ENCODE measurements around the gene TMEM87B.
"Not testable (repeated sequence)": the region's sequence is repeated elsewhere in the genome, so short reads cannot be mapped to it uniquely, and the experiment has no call there.

The TMEM87B gene

DNA sequence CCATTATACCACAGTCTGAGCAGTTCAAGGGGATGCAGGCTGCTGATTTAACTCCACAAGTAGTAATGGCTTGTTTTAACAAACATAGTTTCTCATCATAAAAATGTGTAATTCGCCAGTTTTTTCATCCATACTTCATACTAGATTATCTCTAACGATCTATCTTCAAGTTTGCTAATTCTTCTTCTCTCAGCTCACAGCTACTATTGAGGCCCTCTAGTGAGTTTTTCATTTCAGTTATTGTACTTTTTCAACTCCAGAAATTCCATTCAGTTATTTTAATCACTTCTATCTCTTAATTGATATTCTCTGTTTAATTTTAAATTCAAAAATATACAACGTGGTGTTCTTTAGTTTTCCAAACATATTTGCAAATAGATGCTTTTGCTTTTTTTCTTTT lies 20.1 kb upstream of the TMEM87B start:
- no peak for DNase-seq

- DNase-seq, result no peak
Measured at GRCh38 chr2:112035786-112036185, 19.3 kb upstream of the TMEM87B start.

DNA sequence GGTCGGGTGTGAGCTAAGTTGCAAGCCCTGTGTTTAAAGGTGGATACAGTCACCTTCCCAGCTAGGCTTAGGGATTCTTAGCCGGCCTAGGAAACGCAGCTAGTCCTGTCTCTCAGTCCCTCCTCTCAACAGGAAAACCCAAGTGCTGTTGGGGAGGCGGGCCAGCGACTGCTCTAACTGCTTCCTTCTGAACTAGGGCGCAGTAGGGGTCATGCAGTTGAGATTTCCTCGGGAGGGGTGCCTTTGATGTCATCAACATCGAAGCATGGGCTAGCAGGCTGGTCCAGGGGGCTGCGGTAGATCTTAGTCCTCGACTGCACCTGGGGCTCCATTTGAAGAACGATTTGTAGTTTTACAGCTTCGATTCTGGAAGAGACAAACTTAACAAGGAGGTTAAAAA lies 15.5 kb upstream of the TMEM87B start:
- not testable (repeated sequence) for DNase-seq

- DNase-seq, result not testable (repeated sequence)
Measured at GRCh38 chr2:112040066-112040465, 15.0 kb upstream of the TMEM87B start.

- not testable (repeated sequence) for DNase-seq
Measured at GRCh38 chr2:112041460-112041859, 13.6 kb upstream of the TMEM87B start.

DNA sequence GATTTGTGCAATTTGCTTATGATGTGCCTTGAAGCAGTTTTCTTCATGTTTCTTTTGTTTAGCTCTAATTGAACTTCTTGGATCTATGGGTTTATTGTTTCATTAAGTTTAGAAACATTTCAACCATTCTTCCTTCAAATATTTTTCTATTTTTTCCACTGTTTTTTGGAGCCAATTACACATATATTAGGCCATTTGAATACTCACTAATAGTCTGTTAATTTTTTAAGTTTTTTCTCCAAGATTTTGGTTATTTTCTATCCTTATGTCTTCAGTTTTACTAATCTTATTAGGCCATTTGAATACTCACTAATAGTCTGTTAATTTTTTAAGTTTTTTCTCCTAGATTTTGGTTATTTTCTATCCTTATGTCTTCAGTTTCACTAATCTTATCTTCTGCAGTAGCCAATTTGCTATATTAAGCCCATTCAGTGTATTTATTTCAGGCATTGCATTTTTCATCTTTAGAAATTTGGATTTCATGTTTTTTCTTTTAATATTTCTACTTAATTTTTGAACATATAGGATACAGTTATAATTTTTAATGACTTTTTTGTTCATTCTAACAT lies 9.5 kb upstream of the TMEM87B start:
- DNase-seq, result no peak

DNA sequence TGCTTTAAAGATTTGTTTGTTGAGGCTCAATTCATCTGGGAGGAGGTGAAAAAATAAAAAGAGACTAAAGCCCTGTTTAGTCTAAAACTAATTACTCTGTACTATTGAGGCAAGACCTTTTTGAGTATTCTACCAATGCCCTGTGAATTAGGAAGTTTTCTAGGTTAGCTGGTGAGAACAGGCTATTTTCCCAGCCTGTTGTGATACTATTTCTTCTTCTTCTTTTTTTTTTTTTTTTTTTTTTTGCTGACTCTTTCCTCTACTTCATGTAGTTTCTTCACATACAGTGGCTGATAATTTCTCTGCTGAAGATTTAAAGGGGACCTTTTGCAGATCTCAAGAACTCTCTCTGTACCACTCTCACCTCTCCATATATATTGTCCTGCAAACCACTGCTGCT lies 8.8 kb upstream of the TMEM87B start:
- no peak for DNase-seq

DNA sequence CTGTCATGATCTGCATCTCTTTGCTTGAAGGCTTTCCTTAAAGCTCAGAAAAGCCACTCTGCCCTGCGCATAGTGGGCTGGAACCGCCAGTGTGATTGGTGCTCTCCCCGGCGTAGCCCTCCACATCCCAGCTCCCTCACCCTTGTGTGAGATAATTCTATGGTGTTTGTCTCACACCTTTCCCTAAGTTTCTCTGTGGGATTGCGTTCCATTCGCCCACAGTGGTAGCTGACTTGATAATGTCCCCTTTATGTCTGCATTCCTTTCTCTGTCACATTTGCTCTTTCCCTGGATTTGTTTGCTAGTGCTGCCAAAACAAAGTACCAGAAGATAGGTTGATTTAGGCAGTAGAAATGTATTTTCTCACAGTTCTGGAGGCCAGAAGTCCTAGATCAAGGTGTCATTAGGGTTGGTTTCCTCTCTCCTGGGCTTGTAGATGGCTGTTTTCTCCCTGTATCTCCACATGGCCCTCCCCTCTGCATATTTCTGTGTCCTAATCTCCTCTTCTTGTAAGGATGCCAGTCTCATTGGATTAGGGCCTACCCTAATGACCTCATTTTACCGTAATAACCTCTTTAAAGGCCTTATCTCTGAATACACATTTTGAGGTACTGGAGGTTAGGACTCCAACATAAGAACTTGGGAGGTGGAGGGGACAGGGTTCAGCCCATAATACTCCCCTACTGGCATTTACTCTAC lies 7.4 kb upstream of the TMEM87B start:
- no peak for DNase-seq

DNA sequence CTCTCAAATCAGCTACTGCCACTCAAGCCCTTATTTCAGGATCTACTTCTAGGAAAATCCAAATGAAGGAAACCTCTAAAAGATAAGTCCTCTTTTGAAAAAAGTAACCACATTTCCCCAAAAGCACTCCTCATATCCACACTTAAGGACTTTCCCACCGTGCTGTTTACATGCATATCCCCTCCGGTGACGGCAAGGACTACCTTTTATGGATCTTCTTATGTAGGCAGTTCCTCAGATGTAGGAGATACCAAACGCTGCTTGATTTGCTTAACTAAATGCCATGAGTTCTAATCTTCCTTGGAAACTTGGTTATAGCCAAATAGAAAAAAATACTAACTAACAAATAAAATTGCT lies 6.9 kb upstream of the TMEM87B start:
- no peak for DNase-seq

- DNase-seq, result peak in 1 of 2 experiments; percentile 11
Measured at GRCh38 chr2:112048887-112049286, 6.2 kb upstream of the TMEM87B start.

DNA sequence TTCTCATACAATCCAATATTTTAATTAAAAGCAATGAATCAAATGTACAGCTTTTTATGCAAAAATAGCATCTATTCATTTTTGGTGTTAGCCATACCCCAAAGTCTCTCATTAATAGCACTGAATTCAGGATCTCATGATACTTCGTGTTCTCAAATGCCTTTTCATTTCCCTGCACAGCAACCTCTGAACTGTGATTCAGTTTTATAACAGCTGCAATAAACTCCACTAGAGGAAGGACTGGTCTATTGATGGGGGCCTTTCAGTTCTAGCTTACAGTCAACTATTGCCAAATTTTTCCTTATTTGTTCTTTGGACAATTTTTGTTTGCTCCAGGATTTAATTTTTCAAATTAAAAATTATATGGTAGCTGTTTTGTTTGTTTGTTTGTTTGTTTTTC lies 4.8 kb upstream of the TMEM87B start:
- DNase-seq, result no peak

DNA sequence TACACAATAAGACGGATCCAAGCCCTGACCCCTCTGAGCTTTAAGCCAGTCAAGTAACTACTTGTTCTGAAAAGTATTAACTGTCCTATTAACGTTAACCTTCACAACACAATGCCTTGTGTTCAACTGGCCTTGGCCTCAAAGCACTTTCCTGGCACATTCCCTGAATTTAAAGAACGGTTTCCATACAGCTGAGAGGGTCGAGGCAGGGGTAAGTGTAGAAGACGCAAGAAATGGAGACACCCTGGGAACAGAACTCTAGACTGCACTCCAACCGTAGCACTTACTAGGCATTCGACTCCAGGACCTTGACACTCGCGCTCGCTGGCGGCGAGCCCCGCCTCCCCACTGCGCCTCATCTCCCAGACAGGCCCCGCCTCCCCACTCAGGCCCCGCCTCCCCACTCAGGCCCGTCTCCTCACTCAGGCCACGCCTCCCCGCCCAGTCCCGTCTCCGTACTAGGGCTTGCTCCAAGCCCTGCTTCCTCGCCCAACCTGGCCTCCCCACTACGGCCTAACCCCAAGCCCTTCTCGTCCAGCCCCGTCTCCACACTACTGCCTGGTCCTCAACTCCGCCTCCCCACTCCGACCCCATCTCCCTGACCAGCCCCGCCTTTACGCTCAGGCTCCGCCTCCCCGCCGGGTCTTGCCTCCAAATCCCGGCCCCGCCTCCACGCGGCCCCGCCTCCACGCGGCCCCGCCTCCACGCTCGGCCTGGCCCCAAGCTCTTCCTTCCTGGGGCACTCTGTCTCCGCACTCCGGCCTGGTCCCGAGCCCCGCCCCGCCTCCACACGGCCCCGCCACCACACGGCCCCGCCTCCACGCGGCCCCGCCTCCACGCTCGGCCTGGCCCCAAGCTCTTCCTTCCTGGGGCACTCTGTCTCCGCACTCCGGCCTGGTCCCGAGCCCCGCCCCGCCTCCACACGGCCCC lies 887 bp upstream of the TMEM87B start:
- peak; percentile 97 to 98 for DNase-seq

DNA sequence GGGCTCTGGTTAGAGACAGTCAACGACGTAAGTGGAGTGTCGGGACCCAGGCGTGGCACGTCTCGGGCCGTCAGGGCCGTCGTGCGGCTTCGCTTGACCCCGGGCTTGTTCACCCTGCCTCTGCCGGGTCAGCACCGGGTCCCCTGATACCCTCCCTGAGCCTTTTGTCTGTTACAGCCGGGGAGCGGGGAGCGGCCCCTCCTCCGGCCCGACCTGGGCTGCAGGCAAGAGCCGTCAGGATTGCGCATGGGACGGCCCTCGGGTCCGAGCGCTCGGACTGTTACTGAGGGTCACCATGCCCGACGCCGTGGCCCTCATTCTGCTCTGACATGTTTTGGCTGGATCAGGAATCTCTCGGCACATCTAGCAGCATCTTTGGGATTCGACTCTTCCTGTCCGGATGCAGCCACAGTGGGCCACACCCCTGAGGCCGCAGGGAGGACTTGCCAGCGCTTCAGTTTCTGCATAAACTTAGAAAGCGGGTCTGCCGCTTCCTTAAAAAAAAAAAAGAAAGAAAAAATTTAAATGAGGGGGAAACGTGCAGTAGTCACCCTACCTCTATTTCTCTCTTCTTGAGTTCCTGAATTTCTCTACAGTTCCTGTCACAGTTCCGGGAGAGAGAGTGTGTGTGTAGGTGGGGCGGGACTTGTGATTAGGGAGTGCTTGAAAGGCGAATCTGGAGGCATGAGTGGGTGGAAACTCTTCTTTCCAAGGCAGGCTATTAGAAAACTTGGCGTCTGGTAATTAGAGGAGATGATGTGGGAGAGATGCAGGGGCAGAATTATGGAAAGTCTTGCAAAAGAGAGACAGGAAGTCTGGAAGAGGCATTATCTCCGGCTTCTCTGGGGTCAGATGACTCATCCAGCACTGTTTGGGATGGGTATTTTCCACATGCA lies 909 bp downstream of the TMEM87B start:
- peak; percentile 5 to 7 for DNase-seq

GRCh38 chr2:112056626-112056987 lies 1.5 kb downstream of the TMEM87B start:
- DNase-seq, result no peak

GRCh38 chr2:112059671-112060070 lies 4.6 kb downstream of the TMEM87B start:
- DNase-seq, result no peak

DNA sequence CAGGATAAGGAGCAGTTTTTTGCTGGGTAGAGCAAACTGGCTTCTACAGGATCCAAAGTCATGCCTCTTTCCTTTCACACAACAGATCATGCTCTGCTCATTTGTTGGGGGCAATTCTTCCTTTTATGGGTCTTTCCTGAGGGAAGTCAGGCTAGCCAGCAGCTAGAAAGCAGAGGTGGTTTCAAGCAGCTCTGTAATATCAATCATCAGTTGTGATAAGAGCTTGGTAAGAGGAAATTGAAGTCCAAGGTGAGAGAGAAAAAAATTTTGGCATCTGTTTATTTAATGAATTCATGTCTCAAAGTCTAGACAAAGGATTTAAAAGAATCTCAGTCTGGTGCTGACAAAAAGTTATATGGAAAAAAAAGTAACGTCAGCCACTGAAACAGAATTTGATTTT lies 6.2 kb downstream of the TMEM87B start:
- DNase-seq, result no peak

DNA sequence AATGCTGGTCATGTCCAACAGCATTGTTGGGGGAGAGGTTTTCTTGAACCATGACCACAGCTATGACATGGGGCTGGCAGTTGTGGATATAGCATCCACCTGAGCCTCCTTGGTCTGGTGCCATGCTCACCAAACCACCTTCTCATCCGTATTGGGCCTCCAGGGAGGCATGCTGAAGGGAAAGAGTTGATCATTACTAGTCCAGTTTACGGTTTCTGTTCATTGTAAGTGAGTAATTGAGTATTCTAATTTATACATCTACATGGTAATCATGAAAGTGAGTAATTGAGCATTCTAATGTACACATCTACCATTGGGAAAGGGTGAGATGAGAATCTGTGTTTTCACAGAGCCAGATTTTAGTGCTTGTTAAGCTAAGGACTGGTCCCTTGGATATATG lies 6.8 kb downstream of the TMEM87B start:
- no peak for DNase-seq

DNA sequence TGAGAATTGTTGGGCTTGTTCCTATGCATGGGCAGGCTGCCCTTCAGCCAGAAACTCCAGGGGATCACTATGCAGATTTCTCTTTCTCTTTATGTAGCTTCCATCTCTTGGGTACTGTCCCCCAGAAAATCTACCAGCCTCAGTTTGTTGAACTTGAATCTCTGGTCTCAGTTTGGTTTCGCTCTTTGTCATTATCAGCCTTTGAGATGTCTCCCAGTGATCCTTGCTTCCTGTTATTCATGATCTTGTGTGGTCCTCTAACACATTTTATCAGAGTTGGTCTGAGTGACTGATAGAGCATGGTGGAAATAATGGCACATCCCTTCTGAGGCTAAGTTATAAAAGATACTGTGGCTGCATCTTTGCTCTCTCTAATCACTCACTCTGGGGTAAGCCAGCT lies 7.8 kb downstream of the TMEM87B start:
- DNase-seq, result no peak

DNA sequence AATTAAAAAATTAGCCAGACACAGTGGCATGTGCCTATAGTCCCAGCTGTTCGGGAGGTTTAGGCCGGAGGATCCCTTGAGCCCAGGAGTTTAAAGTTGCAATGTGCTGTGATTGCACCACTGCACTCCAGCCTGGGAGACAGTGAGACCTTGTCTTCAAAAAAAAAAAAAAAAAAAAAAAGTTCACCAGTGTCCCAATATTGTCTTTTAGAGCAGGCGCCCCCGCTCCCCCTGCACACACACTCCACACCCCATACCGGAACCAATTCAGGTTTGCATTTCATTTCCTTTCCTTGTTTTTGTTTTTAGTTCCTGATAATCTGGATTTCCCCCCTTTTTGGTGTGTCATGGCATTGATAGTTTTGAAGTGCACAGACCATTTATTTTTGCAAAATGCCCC lies 10.4 kb downstream of the TMEM87B start:
- DNase-seq, result no peak

- DNase-seq, result no peak
Measured at GRCh38 chr2:112065966-112066365, 10.9 kb downstream of the TMEM87B start.

DNA sequence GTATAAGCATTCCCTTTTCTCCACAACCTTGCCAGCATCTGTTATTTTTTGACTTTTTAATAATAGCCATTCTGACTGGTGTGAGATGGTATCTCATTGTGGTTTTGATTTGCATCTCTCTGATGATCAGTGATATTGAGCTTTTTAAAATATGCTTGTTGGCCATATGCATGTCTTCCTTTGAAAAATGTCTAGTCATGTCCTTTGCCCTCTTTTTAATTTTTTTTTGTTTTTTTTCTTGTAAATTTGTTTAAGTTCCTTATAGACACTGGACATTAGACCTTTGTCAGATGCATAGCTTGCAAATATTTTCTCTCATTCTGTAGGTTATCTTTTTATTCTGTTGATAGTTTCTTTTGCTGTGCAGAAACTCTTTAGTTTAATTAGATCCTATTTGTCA lies 14.7 kb downstream of the TMEM87B start:
- DNase-seq, result not testable (repeated sequence)

GRCh38 chr2:112073875-112074274 lies 18.8 kb downstream of the TMEM87B start:
- DNase-seq, result no peak

- no peak for DNase-seq
Measured at GRCh38 chr2:112074506-112074905, 19.4 kb downstream of the TMEM87B start.
